ENCODE data around the gene ACSL5.

DNA sequence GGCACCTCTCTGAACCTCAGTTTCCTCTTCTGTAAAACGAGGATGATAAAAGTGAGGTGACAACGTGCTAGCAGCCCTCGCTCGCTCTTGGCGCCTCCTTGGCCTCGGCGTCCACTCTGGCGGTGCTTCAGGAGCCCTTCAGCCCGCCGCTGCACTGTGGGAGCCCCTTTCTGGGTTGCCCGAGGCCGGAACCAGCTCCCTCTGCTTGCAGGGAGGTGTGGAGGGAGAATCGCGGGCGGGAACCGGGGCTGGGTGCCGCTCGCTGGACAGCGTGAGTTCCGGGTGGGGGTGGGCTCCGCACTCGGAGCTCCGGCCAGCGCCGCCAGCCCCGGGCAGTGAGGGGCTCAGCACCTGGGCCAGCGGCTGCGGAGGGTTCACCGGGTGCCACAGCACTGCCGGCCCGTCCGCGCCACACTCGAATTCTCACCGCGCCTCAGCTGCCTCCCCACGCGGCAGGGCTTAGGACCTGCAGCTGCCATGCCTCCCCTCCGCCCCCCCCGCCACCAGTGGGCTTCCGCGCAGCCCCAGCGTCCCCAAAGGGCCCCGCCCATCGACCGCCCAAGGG is 24.3 kb upstream of the ACSL5 start:
- TF ChIP-seq EZH2 (IDR thresholded peaks at IDR 0.05; ENCODE audit: insufficient read depth, poor library complexity, severe bottlenecking) (no peak), EZH2phosphoT487 (IDR thresholded peaks at IDR 0.05; ENCODE audit: insufficient read depth, low read depth) (no peak)
